Osteocyte (in vitro differentiated cells): Measurements from ENCODE around the gene C2CD5. TPM values are rescaled to one million over a fixed set of nuclear protein-coding genes. Genes with fewer than 3 reads are reported as not detected.

ENCODE experiments used
- DNase-seq: peaks from one replicate; pipeline ENCODE4 v3.0.0; 2021; ENCODE audit warnings: mixed read lengths; ENCODE audit not compliant: unreplicated experiment; ENCODE audit errors: extremely low spot score
- H3K27ac Mint-ChIP-seq: one replicate; pipeline ENCODE4 v1.8.0; 2021; ENCODE audit warnings: mild to moderate bottlenecking, mixed read lengths; ENCODE audit not compliant: unreplicated experiment
- H3K27me3 Mint-ChIP-seq: one replicate; pipeline ENCODE4 v1.8.0; 2021; ENCODE audit warnings: mixed read lengths; ENCODE audit not compliant: unreplicated experiment
- H3K36me3 Mint-ChIP-seq: one replicate; pipeline ENCODE4 v1.8.0; 2021; ENCODE audit warnings: mixed read lengths; ENCODE audit not compliant: unreplicated experiment
- H3K4me1 Mint-ChIP-seq: one replicate; pipeline ENCODE4 v1.8.0; 2021; ENCODE audit warnings: mixed read lengths; ENCODE audit not compliant: unreplicated experiment
- H3K4me3 Mint-ChIP-seq: one replicate; pipeline ENCODE4 v1.8.0; 2021; ENCODE audit warnings: mild to moderate bottlenecking, moderate library complexity, mixed read lengths; ENCODE audit not compliant: unreplicated experiment
- H3K9me3 Mint-ChIP-seq: one replicate; pipeline ENCODE4 v1.8.0; 2021; ENCODE audit warnings: mixed read lengths; ENCODE audit not compliant: unreplicated experiment
- CTCF ChIP-seq: fragments of 200-600 bp; sonication (generic); IDR thresholded peaks from 2 replicates; pipeline ENCODE4 v1.5.0; 2021; ENCODE audit warnings: antibody characterized with exemption, mild to moderate bottlenecking, moderate library complexity
- total RNA-seq: library from RNA; stranded (reverse); gene quantifications from 2 replicates; pipeline ENCODE4 v1.2.1, GENCODE V29; 2021

The C2CD5 gene
- total RNA-seq, 1 donor from 2014 or later, result 38.6 TPM

DNA sequence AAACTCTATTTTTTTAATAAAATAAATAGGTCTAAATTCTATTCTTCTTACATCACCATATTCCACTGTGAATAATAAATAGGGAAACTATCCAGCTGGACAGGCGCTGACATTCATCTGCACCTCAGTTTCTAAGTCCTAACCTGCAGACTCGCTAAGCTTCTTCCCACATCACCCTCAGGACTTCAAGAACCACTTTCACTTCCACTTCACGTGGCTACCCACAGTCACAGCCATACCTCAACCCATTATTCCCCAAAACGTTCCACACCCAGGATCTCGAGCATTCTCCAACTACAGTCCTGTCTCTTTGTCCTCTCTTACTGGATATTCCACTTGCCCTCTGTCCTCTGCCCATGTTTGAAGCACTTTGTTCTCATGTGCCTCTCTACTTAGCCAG, 71.1 kb downstream of the C2CD5 start:
- no peaks in the 10 kb centered on the region for H3K27me3 Mint-ChIP-seq
- H3K4me1 Mint-ChIP-seq, result peaks cover 26% of the 10 kb centered on the region
- no peaks in the 10 kb centered on the region for H3K9me3 Mint-ChIP-seq
- H3K27ac Mint-ChIP-seq, result no peak overlapping the region
- TF ChIP-seq CTCF, result no peak
- no peak for DNase-seq
- H3K4me3 Mint-ChIP-seq, result no peak overlapping the region
- H3K36me3 Mint-ChIP-seq, result peaks cover 38% of the 10 kb centered on the region

DNA sequence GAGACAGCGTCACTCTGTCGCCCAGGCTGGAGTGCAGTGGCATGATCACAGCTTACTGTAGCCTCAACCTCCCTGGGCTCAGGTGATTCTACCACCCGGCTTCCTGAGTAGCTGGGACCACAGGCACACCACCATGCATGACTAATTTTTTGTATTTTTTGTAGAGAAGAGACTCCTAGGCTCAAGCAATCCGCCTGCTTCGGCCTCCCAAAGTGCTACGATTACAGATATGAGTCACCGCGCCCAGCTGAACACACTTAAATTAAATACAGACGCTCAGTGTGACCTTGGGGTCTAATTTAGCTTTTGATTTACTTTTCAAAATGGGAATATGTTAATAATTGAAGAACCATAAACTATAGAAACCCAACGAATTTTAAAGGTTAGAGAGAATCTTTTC, 77.2 kb downstream of the C2CD5 start:
- H3K9me3 Mint-ChIP-seq, result no peaks in the 10 kb centered on the region
- H3K4me3 Mint-ChIP-seq, result no peak overlapping the region
- no peak for TF ChIP-seq CTCF
- H3K27me3 Mint-ChIP-seq, result no peaks in the 10 kb centered on the region
- H3K27ac Mint-ChIP-seq, result peak overlapping the region; percentile 64
- no peak for DNase-seq
- peaks cover 35% of the 10 kb centered on the region for H3K36me3 Mint-ChIP-seq
- H3K4me1 Mint-ChIP-seq, result peaks cover 10% of the 10 kb centered on the region

GRCh38 chr12:22463306-22463705, 81.0 kb downstream of the C2CD5 start:
- no peak overlapping the region for H3K27ac Mint-ChIP-seq
- H3K36me3 Mint-ChIP-seq, result peaks cover 13% of the 10 kb centered on the region
- no peak overlapping the region for H3K4me3 Mint-ChIP-seq

DNA sequence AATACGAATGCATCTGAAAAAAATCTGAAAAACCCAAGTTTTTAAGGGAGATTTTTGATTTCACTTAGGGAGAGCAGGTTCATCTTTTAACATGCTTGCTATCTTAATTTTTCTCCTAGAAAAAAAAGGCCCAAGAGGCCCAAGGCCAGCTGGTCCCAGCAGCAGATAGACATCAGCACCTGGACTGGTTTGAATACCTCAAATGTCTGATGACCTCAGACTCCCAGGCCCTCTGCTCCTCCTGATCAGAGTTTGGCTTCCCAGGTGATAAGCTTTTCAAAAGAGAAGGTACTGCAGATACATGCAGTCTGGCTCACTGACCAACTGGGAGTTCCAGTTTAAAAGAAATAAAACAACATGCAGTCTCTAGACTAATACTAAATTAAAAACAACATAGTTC, 82.6 kb downstream of the C2CD5 start:
- peaks cover 15% of the 10 kb centered on the region for H3K36me3 Mint-ChIP-seq
- no peak overlapping the region for H3K4me3 Mint-ChIP-seq
- no peaks in the 10 kb centered on the region for H3K27me3 Mint-ChIP-seq
- no peak for DNase-seq
- peaks cover 2% of the 10 kb centered on the region for H3K4me1 Mint-ChIP-seq
- no peak overlapping the region for H3K27ac Mint-ChIP-seq
- H3K9me3 Mint-ChIP-seq, result no peaks in the 10 kb centered on the region
- TF ChIP-seq CTCF, result no peak

More at GRCh38 chr12:22463306-22463705, 81.0 kb downstream of the C2CD5 start:
- DNase-seq, result no peak
- Mint-ChIP-seq H3K9me3 (no peaks in the 10 kb centered on the region), H3K27me3 (no peaks in the 10 kb centered on the region), H3K4me1 (peaks cover 10% of the 10 kb centered on the region)
- no peak for TF ChIP-seq CTCF

DNA sequence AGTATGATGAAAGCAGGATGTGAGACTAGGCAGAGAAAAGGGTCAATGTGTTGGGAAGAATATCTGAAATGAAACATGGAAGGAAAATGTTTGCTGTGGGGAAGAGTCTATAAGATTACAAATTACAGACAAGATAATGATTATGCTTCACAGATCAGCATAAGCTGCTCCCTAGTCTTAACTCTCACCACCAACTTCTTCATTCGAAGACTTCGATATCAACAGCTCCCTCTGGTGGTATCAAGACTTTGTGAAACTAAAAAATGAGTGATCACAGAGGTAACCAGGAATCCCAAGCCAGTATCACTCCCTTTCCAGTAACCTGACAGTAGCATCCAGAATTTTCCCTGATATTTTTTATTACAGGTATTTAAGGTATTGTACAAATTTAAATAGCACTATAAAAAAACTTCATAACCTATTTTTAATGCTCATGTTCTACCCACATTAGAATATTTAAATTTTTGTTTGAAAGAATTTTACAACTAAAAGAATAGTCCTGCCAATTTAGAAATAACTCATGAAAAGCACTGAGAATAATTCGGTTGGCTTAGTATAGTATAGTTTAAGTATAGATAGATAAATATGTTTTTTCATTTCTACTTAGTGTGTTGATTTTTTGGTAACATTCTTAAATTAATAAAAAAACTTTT, 84.4 kb downstream of the C2CD5 start:
- no peaks in the 10 kb centered on the region for H3K27me3 Mint-ChIP-seq
- no peak overlapping the region for H3K27ac Mint-ChIP-seq
- TF ChIP-seq CTCF, result peak; percentile 70
- no peaks in the 10 kb centered on the region for H3K4me1 Mint-ChIP-seq
- H3K36me3 Mint-ChIP-seq, result peaks cover 11% of the 10 kb centered on the region
- no peak overlapping the region for H3K4me3 Mint-ChIP-seq
- DNase-seq, result no peak
- no peaks in the 10 kb centered on the region for H3K9me3 Mint-ChIP-seq
